HS-27A (cell line): Measurements from ENCODE around the gene ADGRD1.
"Not testable (repeated sequence)": the region's sequence is repeated elsewhere in the genome, so short reads cannot be mapped to it uniquely, and the experiment has no call there.

Experiments used
- DNase-seq: peaks from one replicate; pipeline ENCODE4 v3.0.0-alpha.2; 2012; ENCODE audit warnings: low read depth, missing footprints

ADGRD1 gene

DNA sequence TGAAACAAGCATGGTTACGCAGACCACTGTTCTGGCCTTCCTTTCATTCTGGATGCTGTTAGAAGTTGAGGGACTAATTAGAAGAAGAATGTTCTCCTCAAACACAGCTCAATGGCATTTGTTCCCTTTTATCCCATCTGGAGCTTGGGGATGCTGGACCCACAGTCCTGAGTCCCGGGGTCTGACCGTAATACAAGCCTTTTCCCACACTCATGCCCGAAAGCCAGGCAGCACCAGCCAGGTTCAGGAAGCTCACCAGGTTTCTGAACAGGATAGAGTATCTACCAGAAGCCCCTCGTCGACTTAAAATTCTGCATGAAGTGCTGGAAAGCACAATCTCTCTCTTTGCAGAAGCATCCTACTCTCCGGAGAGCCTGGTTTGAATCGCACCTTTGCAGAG, 165.6 kb downstream of the ADGRD1 start:
- DNase-seq, result not testable (repeated sequence)

GRCh38 chr12:131119936-131120335, 166.2 kb downstream of the ADGRD1 start:
- no peak for DNase-seq

- no peak for DNase-seq
These were observed 167.1 kb downstream of the ADGRD1 start for GRCh38 chr12:131120831-131121271.

DNA sequence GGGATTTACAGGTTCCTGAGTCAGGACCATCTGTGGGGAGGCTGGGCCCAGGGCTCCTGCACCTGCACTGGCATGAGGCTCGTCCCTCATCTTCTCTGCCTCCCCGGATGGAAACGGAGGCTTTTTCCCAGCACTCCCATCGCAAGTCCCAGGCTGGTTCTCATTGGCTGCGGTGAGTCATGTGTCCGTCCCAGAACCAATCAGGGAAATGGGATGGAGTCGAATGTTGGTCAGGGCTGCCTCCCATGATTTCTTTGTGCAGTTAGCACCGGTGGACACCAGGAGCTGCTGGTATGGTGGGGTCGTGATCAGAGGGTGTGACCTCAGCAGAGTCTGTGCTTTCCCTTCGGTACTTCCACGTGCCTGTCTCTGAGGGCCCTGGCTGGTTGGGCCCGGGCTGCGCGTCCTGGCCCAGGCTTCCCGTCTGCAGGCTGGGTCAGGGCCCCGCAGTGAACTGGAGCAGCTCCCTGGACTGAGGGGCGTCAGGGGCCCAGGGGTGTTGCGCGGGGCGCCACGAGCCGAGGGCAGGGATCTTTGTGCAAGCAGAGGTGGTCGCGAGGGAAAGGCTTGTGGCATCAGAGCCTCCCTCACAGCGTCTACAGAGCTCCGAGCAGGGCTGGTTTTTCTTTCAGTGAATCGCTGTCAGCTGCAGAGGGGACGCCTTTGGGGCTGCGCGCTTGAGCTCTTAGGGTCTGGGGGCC, 168.1 kb downstream of the ADGRD1 start:
- no peak for DNase-seq

DNA sequence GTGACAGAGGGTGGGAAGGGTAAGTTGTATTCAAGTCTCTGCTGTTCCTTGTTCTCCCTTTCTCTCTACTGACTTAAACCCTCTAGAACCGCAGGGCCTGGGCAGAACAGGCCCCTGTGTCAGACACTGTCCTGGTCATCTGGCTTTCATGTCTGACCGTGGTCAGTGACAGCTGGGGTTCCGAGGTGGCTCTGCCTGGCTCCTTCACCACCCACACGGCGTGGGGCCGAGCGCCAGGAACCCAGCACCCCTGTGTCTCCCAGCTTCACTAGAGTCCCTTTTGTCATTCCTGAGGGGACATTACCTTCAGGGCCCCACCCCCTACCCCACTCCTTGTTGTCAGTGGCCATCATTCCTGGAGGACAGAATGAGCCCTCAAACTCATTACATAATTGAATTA, 168.9 kb downstream of the ADGRD1 start:
- no peak for DNase-seq

DNA sequence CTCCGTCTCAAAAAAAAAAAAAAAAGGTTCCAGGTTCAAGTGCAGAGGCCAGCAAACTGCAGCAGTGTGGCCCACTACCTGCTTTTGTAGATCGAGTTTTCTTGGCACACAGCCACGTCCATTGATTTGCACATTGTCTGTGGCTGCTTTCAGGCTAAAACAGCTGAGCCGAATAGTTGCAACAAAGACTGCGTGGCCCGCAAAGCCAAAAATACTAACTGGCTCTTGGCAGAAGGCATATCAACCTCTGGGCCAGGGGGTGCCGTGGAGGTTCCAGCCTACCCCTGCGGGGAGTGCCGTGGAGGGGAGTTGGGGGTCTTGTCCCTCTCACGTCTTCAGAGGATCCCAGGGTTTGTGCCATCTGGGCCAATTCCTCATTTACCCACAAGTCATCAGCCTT, 170.1 kb downstream of the ADGRD1 start:
- DNase-seq, result no peak

- DNase-seq, result no peak
These were observed 171.0 kb downstream of the ADGRD1 start for GRCh38 chr12:131124487-131125280.

- DNase-seq, result no peak
These were observed 173.0 kb downstream of the ADGRD1 start for GRCh38 chr12:131126662-131127173.

- no peak for DNase-seq
These were observed 174.8 kb downstream of the ADGRD1 start for GRCh38 chr12:131128556-131128955.

- DNase-seq, result not testable (repeated sequence)
These were observed 175.4 kb downstream of the ADGRD1 start for GRCh38 chr12:131128966-131129619.

GRCh38 chr12:131129839-131130238, 176.1 kb downstream of the ADGRD1 start:
- no peak for DNase-seq

DNA sequence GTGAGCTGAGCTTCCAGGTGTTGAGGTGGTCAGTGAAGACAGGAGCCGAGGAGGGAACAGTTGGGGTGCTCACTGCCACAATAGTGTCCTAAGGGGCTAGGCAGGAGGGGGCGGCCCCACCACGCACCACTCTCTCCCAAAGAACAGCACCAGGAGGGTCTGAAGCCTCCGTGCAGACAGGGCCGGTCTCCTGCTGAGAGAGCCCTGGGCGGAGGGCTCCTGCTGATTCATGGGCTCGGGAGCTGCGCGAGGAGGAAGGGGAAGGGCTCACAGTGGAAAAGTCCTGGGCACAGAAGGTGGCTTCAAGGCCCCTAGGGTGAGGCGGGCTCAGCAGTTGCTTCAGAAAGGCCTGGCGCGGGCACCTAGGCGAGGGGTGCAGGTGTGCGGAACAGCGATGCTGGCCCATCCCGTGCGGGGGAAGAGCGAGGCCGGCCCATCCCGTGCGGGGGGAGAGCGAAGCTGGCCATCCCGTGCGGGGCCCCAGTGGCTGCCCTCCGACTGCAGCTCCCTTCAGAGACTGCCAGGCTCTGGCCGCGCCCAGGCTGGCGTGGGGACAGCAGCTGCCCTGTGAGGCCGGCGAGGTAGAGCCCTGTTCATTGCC, 176.7 kb downstream of the ADGRD1 start:
- no peak for DNase-seq

- DNase-seq, result no peak
These were observed 177.5 kb downstream of the ADGRD1 start for GRCh38 chr12:131131077-131131807.

- no peak for DNase-seq
These were observed 178.1 kb downstream of the ADGRD1 start for GRCh38 chr12:131131808-131132117.

DNA sequence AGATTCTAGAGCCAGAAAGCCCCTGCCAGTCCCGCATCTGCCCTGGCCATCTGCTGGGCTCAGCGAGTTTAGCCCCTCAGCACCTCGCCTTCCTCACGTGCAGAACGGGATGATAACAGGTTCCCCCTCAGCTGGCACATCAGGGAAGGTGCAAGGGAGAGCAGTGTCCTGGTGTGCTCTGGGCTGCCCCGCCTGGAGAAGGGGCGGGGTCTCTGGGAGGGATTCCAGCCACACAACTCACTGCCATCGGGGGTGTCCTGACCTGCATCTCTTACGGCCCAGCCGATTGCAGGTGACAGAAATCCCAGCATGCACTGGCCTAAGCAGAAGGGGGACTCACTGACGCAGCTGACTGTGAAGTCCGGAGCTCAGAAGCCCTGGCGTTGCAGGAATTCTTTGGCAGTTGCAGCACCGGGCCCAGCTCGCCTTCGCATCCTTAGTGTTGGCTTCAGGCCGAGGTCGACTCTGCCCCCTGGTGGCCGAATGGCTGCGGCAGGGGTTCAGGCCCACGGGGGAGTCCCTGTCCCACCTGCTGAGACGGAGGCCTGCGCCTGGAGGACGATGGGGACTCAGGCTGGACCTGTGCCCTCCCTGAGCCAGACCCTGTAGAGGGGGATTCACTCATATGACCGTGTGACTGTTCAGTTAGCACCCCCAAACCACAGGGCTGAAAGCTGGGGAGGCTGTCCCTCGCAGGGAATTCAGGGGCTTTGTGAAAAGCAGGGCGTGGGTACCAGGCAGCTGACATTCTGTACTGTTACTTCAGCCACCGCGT, 178.6 kb downstream of the ADGRD1 start:
- no peak for DNase-seq

DNA sequence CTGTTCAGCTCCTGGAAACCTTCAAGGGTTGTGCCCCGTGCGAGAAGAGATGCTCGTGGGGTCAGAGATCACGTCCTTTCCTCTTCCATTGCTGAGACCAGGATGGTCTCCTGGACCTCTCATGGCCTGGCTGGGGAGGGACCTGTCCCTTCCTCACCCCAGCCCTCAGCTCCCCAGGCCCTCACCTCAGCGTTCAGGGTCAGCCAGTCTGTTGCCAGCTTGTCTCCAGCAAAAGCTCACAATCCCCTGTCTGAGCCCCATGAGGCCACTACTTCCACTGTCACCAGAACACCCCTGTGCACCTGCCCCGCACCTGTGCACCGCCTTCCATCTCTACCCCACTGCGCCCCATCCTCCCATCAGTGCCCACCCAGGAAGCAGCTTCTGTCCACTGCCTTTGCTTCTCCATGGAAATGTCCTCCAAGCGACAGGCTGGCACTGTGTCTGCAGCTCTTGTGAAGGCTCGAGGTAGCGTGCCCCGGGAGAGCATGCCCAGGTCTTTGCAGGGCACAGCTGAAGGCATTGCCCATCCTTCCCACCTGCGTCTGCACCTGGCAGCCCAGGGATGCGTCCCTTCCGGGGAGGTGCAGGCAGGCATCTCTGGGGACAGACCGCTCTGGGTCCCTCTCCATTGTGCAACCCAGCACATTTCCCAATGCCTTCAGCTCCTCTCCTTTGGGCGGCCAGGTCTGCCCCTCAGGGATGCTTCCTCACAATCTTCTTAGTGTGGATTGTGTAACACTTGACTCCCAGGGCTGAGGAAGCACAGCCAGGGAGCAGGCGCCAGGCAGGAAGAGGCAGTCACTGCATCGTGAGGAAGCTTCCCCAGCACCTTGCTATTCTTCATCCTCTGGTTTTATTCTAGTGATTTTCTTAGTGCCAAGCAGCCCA, 179.6 kb downstream of the ADGRD1 start:
- DNase-seq, result no peak

DNA sequence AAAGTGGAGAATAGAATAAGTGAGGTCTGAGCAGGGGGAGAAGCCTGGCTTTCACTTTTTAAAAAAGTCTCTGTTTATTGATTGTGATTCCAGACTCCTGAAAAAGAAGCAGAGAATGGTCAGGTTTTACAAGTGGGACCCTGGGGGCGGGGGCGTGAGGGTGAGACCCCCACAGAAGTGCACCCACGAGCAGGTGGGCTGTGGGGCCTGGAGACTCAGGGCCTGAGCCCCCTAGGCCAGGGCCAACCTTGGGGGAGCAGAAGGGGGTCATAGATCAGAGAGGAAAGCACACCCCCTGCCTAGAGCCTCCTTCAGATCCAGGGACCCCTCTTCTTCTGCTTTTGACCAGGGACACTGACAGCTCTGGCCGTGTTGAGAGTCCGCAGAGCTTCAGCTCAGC, 180.3 kb downstream of the ADGRD1 start:
- no peak for DNase-seq

DNA sequence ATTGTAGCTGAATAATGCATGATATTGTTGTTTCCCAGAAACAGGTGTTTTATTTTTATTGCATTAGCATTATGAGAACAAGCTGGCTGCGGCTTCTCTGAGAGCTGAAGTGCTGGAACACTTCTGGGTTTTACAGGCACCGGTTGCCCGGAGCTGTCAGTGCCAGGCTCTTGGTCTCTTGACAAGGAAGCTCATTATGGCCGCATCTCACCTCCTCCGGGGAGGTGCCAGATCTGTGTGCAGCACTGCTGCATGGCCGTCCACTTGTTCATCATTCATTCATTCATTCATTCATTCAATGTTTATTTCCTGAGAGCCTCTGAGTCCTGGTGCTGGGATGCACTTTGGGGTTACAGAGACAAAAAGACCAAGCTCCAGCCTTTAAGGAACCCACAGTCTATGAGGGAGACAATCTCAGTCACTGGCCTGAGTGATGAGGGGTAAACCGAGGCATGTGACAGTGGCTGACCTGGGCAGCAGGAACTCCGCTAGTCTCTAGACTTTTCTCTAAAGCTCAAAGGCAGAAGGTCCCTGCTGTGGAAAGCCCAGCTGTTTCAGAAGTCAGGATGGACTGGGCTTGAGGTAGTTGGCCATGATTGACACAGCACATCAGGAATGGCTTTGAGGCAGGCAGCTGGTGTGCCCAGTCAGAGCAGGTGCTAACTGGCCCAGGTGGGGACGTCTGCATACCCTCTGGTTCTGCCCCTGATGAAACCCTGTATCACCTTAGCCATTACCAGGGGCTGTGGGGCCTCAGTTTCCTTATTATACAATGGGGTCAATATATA, 181.0 kb downstream of the ADGRD1 start:
- no peak for DNase-seq

GRCh38 chr12:131135311-131135785, 181.6 kb downstream of the ADGRD1 start:
- DNase-seq, result no peak
